KMS-11 (cell line): ENCODE data around the gene CDC42BPB.

Experiments used
- H2AFZ ChIP-seq: fragments of 200-600 bp; sonication (generic); 2 replicates; pipeline ENCODE4 v1.6.1; 2016; ENCODE audit warnings: antibody characterized with exemption, mixed run types, low read depth
- H3K27ac ChIP-seq: fragments of 200-600 bp; sonication (generic); 2 replicates; pipeline ENCODE4 v1.6.1; 2016; ENCODE audit warnings: mild to moderate bottlenecking, mixed run types
- H3K27me3 ChIP-seq: fragments of 200-600 bp; sonication (generic); 2 replicates; pipeline ENCODE4 v1.6.1; 2017; ENCODE audit warnings: mild to moderate bottlenecking, low read depth, mixed run types, moderate library complexity; ENCODE audit not compliant: insufficient read depth
- H3K36me3 ChIP-seq: fragments of 200-600 bp; sonication (generic); 2 replicates; pipeline ENCODE4 v1.6.1; 2017; ENCODE audit warnings: mild to moderate bottlenecking, mixed run types; ENCODE audit not compliant: insufficient read depth
- H3K4me1 ChIP-seq: fragments of 200-600 bp; sonication (generic); 2 replicates; pipeline ENCODE4 v1.6.1; 2016; ENCODE audit warnings: mild to moderate bottlenecking, low read depth, mixed run types; ENCODE audit not compliant: poor library complexity, severe bottlenecking
- H3K4me2 ChIP-seq: fragments of 200-600 bp; sonication (generic); 2 replicates; pipeline ENCODE4 v1.7.0; 2016; ENCODE audit warnings: mild to moderate bottlenecking, mixed run types
- H3K4me3 ChIP-seq: fragments of 200-600 bp; sonication (generic); IDR thresholded peaks from 2 replicates; pipeline ENCODE4 v1.6.1; 2017; ENCODE audit warnings: low read depth, low read length, mixed read lengths; ENCODE audit not compliant: insufficient read depth
- H3K79me2 ChIP-seq: fragments of 200-600 bp; sonication (generic); 2 replicates; pipeline ENCODE4 v1.6.1; 2016; ENCODE audit warnings: low read depth, mixed run types; ENCODE audit not compliant: insufficient read depth
- H3K9ac ChIP-seq: fragments of 200-600 bp; sonication (generic); 2 replicates; pipeline ENCODE4 v1.6.1; 2016; ENCODE audit warnings: mild to moderate bottlenecking, mixed run types
- H4K20me1 ChIP-seq: fragments of 200-600 bp; sonication (generic); 2 replicates; pipeline ENCODE4 v1.6.1; 2016; ENCODE audit warnings: mild to moderate bottlenecking, mixed run types; ENCODE audit not compliant: insufficient read depth
- TF ChIP-seq, protein P1 (sequence below): fragments of 200-600 bp; sonication (generic); conservative IDR thresholded peaks from 2 replicates; pipeline ENCODE4 v1.6.1; 2017; ENCODE audit warnings: low read depth, mild to moderate bottlenecking, antibody characterized with exemption, low read length, moderate library complexity, mixed read lengths

The CDC42BPB gene

DNA sequence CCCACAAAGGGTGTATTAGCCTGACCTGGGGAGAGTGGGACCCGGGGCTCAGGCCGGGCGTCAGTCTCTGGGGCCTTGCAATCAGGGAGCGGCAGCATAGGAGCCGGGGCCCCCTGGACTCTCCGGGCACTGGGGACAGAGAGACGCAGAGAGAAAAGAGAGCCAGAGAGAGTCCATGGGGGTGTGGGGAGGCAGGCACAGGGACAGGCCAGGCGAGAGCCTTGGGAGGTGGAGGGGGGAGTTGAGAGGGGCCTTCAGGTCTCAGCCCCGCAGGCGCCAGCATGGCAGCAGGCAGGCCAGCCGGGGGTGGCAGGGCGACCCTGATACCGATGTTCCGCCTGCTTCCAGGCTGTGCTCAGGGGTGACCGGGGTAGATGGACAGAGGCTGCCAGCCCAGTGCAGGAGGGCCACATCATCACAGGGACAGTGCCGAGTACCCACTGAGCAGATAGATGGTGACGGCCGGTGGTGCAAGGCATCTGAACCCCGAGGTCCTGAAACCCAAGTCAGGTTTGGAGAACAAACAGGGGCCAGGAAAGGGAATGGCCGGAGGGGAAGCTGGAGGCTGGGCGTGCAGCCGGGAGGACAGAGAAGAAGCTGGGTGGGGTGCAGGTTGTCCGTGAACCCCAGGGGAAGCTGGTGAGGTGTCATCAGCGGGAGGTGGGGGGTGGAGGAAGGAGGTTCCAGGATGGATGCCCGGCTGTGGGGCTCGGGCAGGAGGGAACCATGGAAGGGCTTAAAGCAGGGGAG, 40.1 kb upstream of the CDC42BPB start:
- Histone ChIP-seq H3K79me2 (no peaks in the 10 kb centered on the region), H2AFZ (no peak overlapping the region), H4K20me1 (no peaks in the 10 kb centered on the region), H3K4me1 (no peaks in the 10 kb centered on the region), H3K4me3 (no peak overlapping the region), H3K4me2 (no peak overlapping the region), H3K27ac (no peak overlapping the region), H3K36me3 (no peaks in the 10 kb centered on the region), H3K27me3 (no peaks in the 10 kb centered on the region), H3K9ac (no peak overlapping the region)
- TF ChIP-seq, protein P1, sequence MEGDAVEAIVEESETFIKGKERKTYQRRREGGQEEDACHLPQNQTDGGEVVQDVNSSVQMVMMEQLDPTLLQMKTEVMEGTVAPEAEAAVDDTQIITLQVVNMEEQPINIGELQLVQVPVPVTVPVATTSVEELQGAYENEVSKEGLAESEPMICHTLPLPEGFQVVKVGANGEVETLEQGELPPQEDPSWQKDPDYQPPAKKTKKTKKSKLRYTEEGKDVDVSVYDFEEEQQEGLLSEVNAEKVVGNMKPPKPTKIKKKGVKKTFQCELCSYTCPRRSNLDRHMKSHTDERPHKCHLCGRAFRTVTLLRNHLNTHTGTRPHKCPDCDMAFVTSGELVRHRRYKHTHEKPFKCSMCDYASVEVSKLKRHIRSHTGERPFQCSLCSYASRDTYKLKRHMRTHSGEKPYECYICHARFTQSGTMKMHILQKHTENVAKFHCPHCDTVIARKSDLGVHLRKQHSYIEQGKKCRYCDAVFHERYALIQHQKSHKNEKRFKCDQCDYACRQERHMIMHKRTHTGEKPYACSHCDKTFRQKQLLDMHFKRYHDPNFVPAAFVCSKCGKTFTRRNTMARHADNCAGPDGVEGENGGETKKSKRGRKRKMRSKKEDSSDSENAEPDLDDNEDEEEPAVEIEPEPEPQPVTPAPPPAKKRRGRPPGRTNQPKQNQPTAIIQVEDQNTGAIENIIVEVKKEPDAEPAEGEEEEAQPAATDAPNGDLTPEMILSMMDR: no peak

DNA sequence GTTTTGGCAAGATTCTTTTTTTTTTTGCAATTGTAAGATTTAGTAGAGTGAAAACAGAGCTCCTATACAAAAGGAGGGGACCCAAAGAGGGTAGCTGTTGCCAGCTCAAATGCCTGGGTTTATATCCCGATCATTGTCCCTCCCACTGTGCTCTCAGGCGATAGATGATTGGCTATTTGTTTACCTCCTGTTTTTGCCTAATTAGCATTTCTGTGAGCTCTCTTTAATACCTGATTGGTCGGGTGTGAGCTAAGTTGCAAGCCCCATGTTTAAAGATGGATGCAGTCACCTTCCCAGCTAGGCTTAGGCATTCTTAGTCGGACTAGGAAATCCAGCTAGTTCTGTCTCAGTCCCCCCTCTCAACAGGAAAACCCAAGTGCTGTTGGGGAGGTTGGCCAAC, 39.0 kb upstream of the CDC42BPB start:
- H3K79me2 ChIP-seq: no peaks in the 10 kb centered on the region
- H3K4me3 ChIP-seq: no peak overlapping the region
- H3K27me3 ChIP-seq: no peaks in the 10 kb centered on the region
- H3K27ac ChIP-seq: no peak overlapping the region
- H3K36me3 ChIP-seq: no peaks in the 10 kb centered on the region
- no peak overlapping the region for H2AFZ ChIP-seq
- no peaks in the 10 kb centered on the region for H4K20me1 ChIP-seq
- no peak overlapping the region for H3K9ac ChIP-seq
- TF ChIP-seq, protein P1: no peak
- H3K4me2 ChIP-seq: no peak overlapping the region
- no peaks in the 10 kb centered on the region for H3K4me1 ChIP-seq

DNA sequence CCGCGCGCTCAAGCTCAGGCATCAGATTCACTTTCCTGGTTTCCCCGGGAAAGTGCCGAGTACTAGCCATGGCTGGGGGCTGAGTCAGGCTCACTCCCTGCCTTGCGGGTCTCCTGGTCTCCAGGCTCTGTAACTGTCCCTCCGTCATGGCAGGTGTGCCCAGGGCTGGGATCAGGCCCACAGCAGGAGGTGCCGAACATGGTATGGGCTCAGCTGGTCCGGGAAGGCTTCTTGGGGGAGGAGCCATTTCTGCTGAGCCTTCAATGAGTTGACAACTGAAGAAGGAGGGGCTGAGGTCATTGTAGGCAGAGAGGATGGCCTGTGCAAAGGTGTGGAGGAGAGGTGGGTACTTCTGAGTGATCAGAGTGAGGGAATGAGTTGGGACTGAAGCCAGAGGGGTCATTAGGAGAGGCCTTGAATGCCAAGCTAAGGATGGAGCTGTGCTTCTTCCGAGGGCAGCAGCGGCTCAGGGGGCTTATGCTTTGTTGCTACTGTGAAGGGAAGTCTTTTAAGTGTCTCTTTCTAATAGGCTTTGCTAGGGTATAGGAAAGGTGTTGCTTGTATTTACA, 37.9 kb upstream of the CDC42BPB start:
- Histone ChIP-seq H2AFZ (no peak overlapping the region), H3K9ac (no peak overlapping the region), H3K4me1 (peaks cover 5% of the 10 kb centered on the region), H3K27me3 (no peaks in the 10 kb centered on the region), H4K20me1 (no peaks in the 10 kb centered on the region), H3K4me3 (no peak overlapping the region), H3K79me2 (no peaks in the 10 kb centered on the region), H3K36me3 (no peaks in the 10 kb centered on the region), H3K27ac (no peak overlapping the region), H3K4me2 (no peak overlapping the region)
- TF ChIP-seq, protein P1: no peak

DNA sequence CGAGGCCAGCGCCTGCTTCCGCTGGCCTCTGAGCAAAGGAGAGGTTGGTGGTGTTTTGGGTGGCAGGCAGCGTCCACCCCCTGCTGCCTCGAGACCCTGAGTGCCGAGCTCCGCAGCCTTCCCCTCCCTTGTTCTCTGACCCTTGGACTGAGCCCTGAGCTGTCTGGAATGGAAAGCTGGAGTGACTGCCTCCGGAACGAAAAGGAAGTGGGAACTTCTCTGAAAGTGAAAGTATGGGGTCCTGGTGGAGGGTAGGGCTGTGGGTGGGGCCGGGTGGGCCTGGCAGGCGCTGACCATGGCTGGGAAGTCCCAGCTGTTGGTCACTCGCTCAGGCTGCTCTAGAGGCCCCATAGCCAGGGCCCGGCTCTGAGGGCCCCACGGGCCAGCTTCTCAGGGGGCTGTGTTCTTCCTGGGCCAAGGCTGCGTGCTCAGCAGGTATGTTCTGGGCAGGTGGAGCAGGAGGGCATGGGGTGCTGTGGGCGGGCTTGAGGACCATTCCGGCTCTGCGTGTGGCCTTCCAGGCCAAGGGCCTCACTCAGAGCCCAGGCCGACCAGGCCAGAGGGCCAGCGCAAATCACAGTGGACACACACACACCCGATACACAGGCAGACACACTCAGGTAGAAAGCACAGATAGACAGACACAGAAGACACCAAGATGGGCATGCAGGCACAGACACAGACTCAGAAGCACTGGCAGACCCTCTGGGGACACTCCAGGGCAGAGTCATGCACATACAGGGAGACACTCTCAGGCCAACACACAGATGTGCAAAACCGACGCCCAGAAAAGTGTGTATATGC, 37.3 kb upstream of the CDC42BPB start, which contains the start of gene EXOC3L4:
EXOC3L4 (plus strand) TSS at position 320 of the 804 bp plus-strand sequence. CDS start 5,495 bp downstream, outside the sequence.
- H2AFZ ChIP-seq: no peak within 1 kb of the TSS
- no peaks in the 10 kb centered on the region for H4K20me1 ChIP-seq
- H3K27ac ChIP-seq: no peak within 1 kb of the TSS
- H3K36me3 ChIP-seq: no peaks in the 10 kb centered on the region
- H3K4me1 ChIP-seq: peaks cover 5% of the 10 kb centered on the region
- no peaks in the 10 kb centered on the region for H3K27me3 ChIP-seq
- H3K79me2 ChIP-seq: no peaks in the 10 kb centered on the region
- no peak within 1 kb of the TSS for H3K4me2 ChIP-seq
- TF ChIP-seq, protein P1: no peak
- H3K9ac ChIP-seq: no peak within 1 kb of the TSS
- H3K4me3 ChIP-seq: no peak within 1 kb of the TSS
